ENCODE results near the gene SYK. TPM values are rescaled to one million over a fixed set of nuclear protein-coding genes. Genes with fewer than 3 reads are reported as not detected.
"Not testable (repeated sequence)": the region's sequence is repeated elsewhere in the genome, so short reads cannot be mapped to it uniquely, and the experiment has no call there.

SYK gene
- total RNA-seq, 1 donor from 2014 or later: 0.41 TPM

GRCh38 chr9:90815944-90816357 is 14.3 kb downstream of the SYK start:
- FAIRE-seq (no peak), DNase-seq (ENCODE audit: low read depth) (no peak)
- no peak overlapping the region for H3K27ac Mint-ChIP-seq (ENCODE audit: unreplicated experiment)
- Histone ChIP-seq H4K20me1 (ENCODE audit: insufficient read depth, low read length) (no peaks in the 10 kb centered on the region), H3K4me3 (ENCODE audit: insufficient read depth, low read depth, low read length) (no peak overlapping the region), H3K27me3 (ENCODE audit: insufficient read depth, low read length) (no peaks in the 10 kb centered on the region), H3K9ac (ENCODE audit: low read length) (no peak overlapping the region), H3K9me3 (ENCODE audit: insufficient read depth, low read depth, low read length) (no peaks in the 10 kb centered on the region), H3K79me2 (ENCODE audit: insufficient read depth, low read length) (no peaks in the 10 kb centered on the region), H3K4me2 (ENCODE audit: low read length) (no peak overlapping the region), H2AFZ (ENCODE audit: low read depth, low read length) (no peak overlapping the region), H3K4me1 (ENCODE audit: insufficient read depth, low read length) (no peaks in the 10 kb centered on the region), H3K36me3 (ENCODE audit: insufficient read depth, low read length) (no peaks in the 10 kb centered on the region), H3K27ac (ENCODE audit: low read depth, low read length) (no peak overlapping the region)
- no peaks in the 10 kb centered on the region for H3K36me3 Mint-ChIP-seq (ENCODE audit: low read depth, unreplicated experiment)
- no peaks in the 10 kb centered on the region for H3K9me3 Mint-ChIP-seq (ENCODE audit: unreplicated experiment)
- no peak for TF ChIP-seq CTCF (IDR thresholded peaks at IDR 0.05; ENCODE audit: insufficient read depth, low read depth, low read length)
- no peak overlapping the region for H3K4me3 Mint-ChIP-seq (ENCODE audit: unreplicated experiment)
- H3K4me1 Mint-ChIP-seq (ENCODE audit: low read depth, unreplicated experiment): no peaks in the 10 kb centered on the region
- H3K27me3 Mint-ChIP-seq (ENCODE audit: low read depth, unreplicated experiment): peaks cover 13% of the 10 kb centered on the region

GRCh38 chr9:90816690-90817089 is 15.1 kb downstream of the SYK start:
- Mint-ChIP-seq H3K9me3 (ENCODE audit: unreplicated experiment) (no peaks in the 10 kb centered on the region), H3K36me3 (ENCODE audit: low read depth, unreplicated experiment) (no peaks in the 10 kb centered on the region), H3K27ac (ENCODE audit: unreplicated experiment) (no peak overlapping the region), H3K27me3 (ENCODE audit: low read depth, unreplicated experiment) (peaks cover 13% of the 10 kb centered on the region), H3K4me3 (ENCODE audit: unreplicated experiment) (no peak overlapping the region), H3K4me1 (ENCODE audit: low read depth, unreplicated experiment) (peaks cover 2% of the 10 kb centered on the region)
- Histone ChIP-seq H3K27me3 (ENCODE audit: insufficient read depth, low read length) (no peaks in the 10 kb centered on the region), H3K9me3 (ENCODE audit: insufficient read depth, low read depth, low read length) (no peaks in the 10 kb centered on the region), H3K4me2 (ENCODE audit: low read length) (no peak overlapping the region), H3K9ac (ENCODE audit: low read length) (no peak overlapping the region), H2AFZ (ENCODE audit: low read depth, low read length) (no peak overlapping the region), H3K36me3 (ENCODE audit: insufficient read depth, low read length) (no peaks in the 10 kb centered on the region), H4K20me1 (ENCODE audit: insufficient read depth, low read length) (no peaks in the 10 kb centered on the region), H3K4me3 (ENCODE audit: insufficient read depth, low read depth, low read length) (no peak overlapping the region), H3K27ac (ENCODE audit: low read depth, low read length) (no peak overlapping the region), H3K79me2 (ENCODE audit: insufficient read depth, low read length) (no peaks in the 10 kb centered on the region), H3K4me1 (ENCODE audit: insufficient read depth, low read length) (no peaks in the 10 kb centered on the region)
- FAIRE-seq (no peak), DNase-seq (ENCODE audit: low read depth) (no peak)
- TF ChIP-seq EZH2 (IDR thresholded peaks at IDR 0.05; ENCODE audit: insufficient read depth, low read length) (no peak), CTCF (IDR thresholded peaks at IDR 0.05; ENCODE audit: insufficient read depth, low read depth, low read length) (no peak)

GRCh38 chr9:90818279-90818678 is 16.7 kb downstream of the SYK start:
- Histone ChIP-seq H3K9ac (ENCODE audit: low read length) (no peak overlapping the region), H3K9me3 (ENCODE audit: insufficient read depth, low read depth, low read length) (no peaks in the 10 kb centered on the region), H3K4me1 (ENCODE audit: insufficient read depth, low read length) (no peaks in the 10 kb centered on the region), H3K36me3 (ENCODE audit: insufficient read depth, low read length) (no peaks in the 10 kb centered on the region), H2AFZ (ENCODE audit: low read depth, low read length) (no peak overlapping the region), H3K27me3 (ENCODE audit: insufficient read depth, low read length) (no peaks in the 10 kb centered on the region), H3K4me2 (ENCODE audit: low read length) (no peak overlapping the region), H4K20me1 (ENCODE audit: insufficient read depth, low read length) (no peaks in the 10 kb centered on the region), H3K79me2 (ENCODE audit: insufficient read depth, low read length) (no peaks in the 10 kb centered on the region), H3K27ac (ENCODE audit: low read depth, low read length) (no peak overlapping the region), H3K4me3 (ENCODE audit: insufficient read depth, low read depth, low read length) (no peak overlapping the region)
- H3K4me3 Mint-ChIP-seq (ENCODE audit: unreplicated experiment): no peak overlapping the region
- no peaks in the 10 kb centered on the region for H3K36me3 Mint-ChIP-seq (ENCODE audit: low read depth, unreplicated experiment)
- FAIRE-seq: no peak
- DNase-seq (ENCODE audit: low read depth): no peak
- peaks cover 13% of the 10 kb centered on the region for H3K27me3 Mint-ChIP-seq (ENCODE audit: low read depth, unreplicated experiment)
- peaks cover 4% of the 10 kb centered on the region for H3K4me1 Mint-ChIP-seq (ENCODE audit: low read depth, unreplicated experiment)
- no peak for TF ChIP-seq EZH2 (IDR thresholded peaks at IDR 0.05; ENCODE audit: insufficient read depth, low read length)
- TF ChIP-seq CTCF (IDR thresholded peaks at IDR 0.05; ENCODE audit: insufficient read depth, low read depth, low read length): no peak
- H3K9me3 Mint-ChIP-seq (ENCODE audit: unreplicated experiment): no peaks in the 10 kb centered on the region
- no peak overlapping the region for H3K27ac Mint-ChIP-seq (ENCODE audit: unreplicated experiment)

GRCh38 chr9:90820406-90820805 is 18.8 kb downstream of the SYK start:
- H3K27me3 ChIP-seq (ENCODE audit: insufficient read depth, low read length); H4K20me1 ChIP-seq (ENCODE audit: insufficient read depth, low read length); H2AFZ ChIP-seq (ENCODE audit: low read depth, low read length); H3K27ac Mint-ChIP-seq (ENCODE audit: unreplicated experiment); H3K4me3 Mint-ChIP-seq (ENCODE audit: unreplicated experiment); H3K9me3 ChIP-seq (ENCODE audit: insufficient read depth, low read depth, low read length); H3K9ac ChIP-seq (ENCODE audit: low read length); H3K4me3 ChIP-seq (ENCODE audit: insufficient read depth, low read depth, low read length); H3K36me3 ChIP-seq (ENCODE audit: insufficient read depth, low read length); H3K4me1 ChIP-seq (ENCODE audit: insufficient read depth, low read length); H3K27me3 Mint-ChIP-seq (ENCODE audit: low read depth, unreplicated experiment); FAIRE-seq; H3K36me3 Mint-ChIP-seq (ENCODE audit: low read depth, unreplicated experiment); H3K4me2 ChIP-seq (ENCODE audit: low read length); H3K27ac ChIP-seq (ENCODE audit: low read depth, low read length); H3K4me1 Mint-ChIP-seq (ENCODE audit: low read depth, unreplicated experiment); H3K79me2 ChIP-seq (ENCODE audit: insufficient read depth, low read length); H3K9me3 Mint-ChIP-seq (ENCODE audit: unreplicated experiment); DNase-seq (ENCODE audit: low read depth): not testable (repeated sequence)
